GM19438 (cell line): ENCODE data around the gene RAE1.

Source experiments
- ATAC-seq: cut with Tn5 transposase; IDR thresholded peaks from one replicate; pipeline ENCODE4 v1.9.1; 2021; ENCODE audit warnings: low read depth; ENCODE audit not compliant: unreplicated experiment

Gene RAE1

DNA sequence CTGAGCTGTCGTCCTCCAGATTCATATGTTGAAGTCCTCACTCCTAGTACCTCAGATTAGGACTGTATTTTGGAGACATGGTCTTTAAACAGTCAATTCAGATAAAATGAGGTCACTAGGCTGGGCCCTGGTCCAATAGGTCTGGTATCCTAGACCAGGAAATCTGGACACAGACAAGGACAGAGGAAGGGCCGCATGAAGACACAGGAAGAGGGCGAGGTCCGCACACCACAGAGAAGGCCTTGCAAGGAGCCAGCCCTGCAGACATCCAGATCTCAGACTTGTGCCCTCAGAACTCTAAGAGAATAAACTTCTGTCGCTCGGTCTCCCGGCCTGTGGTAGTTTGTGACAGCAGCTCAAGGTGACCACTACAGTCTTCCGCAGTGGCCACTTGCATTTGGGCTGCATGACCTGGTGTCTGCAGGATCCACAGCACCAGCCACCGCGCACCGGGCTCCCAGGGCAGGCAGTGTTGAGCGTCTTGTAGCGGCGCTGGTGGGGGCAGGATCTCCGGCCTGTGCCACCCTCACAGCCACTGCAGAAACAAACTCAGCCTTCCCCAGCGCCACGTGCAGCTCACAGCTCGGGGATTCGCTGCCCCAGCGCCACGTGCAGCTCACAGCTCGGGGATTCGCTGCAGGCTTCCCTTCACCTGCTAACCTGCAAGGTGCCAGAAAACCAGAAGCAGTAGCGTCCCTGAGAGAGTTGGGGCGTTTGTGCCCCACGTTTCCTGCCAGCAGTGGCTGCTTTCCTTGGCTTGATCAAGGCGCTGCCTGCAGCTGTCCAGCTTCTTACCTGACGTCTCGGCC is 34.1 kb downstream of the RAE1 start:
- ATAC-seq, result no peak

DNA sequence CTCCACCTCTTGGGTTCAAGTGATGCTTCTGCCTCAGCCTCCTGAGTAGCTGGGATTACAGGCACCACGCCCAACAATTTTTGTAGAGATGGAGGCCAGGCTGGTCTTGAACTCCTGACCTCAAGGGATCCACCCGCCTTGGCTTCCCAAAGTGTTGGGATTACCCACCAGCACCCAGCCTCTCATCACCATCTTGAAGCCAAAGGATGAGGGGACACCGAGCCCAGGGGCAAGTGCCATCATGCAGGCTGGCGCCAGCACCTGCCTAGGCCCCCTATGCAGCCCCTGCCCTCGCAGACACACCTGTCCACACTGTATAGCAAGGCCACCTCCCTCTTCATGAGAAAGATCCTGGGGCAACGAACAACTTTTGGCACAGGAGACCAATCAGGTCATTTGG is 34.9 kb downstream of the RAE1 start:
- ATAC-seq, result no peak

DNA sequence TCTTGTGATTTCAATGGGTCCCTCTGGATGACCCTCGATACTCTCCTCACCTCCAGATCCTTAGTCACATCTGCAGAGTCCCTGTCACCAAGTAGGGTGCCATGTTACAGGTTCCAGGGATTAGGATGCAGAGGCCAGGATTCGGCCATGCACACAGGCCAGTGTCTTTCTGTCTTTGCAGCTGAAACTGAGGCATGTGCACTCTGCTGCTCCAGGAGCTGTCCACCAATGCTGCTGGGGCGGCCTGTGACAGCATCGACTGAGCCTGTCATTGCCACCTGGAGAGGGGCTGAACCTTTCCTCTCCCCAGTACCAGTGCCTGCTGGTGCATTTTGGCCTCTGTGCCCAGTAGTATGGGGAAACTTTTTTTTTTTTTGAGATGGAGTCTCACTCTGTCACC is 35.7 kb downstream of the RAE1 start:
- no peak for ATAC-seq

DNA sequence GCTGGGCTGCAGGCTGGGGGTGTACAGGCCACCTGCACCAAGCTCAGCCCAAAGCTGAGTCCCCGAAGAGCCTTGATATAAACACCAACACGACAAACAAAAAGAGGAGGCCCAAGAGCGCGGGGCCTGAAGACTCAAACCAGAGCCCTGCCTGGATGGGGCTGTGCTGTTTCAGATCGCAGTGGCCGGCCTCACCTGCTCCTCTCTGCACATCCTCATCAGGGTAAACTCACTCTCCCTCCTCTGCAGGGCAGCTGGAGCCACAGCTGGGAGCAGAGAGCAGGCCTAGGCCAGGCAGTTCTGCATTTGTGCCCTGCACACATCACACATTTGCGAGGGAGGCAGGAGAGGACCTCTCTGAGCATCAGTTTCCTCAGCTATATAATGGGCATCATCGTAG is 36.4 kb downstream of the RAE1 start:
- ATAC-seq, result no peak

DNA sequence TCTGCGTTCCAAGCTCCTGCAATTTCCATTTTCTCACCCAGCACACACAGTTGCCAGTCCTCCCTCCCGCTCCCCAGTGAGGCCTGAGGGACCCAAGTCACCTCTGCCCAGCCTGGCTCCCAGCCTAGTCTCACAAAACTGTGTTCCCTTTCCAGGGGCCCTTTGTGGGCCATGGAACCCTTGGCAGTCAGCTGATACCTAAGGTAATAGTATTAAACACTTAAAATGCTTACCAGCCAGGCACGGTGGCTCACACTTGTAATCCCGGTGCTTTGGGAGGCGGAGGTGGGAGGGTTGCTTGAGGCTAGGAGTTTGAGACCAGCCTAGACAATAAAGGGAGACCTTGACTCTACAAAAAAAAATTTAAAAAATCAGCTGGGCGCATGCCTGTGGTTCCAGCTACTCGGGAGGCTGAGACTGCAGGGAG is 36.9 kb downstream of the RAE1 start:
- ATAC-seq, result no peak

DNA sequence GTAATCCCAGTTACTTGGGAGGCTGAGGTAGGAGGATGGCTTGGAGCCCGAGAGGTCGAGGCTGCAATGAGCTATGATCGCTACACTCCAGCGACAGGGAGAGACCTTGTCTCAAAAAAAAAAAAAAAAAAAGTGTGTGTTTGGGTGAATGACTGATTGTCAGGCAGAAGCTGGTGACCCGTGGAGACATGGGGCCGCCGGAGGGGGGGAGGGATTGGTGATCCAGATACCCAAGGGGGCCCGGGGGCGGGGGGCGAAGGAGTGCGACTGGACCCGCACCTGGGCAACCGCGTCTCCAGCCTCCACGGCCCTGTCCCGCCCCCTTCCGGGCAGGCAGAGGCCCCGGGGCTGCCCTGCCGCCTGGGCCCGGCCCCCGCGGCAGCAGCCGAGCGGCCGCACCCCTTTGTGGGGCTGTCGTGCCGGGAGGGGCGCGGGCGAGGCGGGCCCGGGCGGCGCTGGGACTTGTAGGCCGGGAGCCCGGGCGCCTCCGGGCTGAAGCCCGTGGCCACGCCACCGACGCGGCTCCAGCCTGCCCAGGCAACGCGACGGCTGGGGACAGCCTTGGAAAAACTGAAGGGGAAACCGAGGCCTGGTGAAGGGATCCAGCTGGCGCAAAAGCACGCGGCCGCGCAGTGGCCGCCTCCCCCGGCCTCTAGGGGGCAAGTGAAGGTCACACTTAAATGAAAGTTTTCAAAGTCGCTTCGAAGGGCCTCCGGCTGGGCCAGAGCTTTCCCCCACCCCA is 38.1 kb downstream of the RAE1 start:
- ATAC-seq, result no peak

DNA sequence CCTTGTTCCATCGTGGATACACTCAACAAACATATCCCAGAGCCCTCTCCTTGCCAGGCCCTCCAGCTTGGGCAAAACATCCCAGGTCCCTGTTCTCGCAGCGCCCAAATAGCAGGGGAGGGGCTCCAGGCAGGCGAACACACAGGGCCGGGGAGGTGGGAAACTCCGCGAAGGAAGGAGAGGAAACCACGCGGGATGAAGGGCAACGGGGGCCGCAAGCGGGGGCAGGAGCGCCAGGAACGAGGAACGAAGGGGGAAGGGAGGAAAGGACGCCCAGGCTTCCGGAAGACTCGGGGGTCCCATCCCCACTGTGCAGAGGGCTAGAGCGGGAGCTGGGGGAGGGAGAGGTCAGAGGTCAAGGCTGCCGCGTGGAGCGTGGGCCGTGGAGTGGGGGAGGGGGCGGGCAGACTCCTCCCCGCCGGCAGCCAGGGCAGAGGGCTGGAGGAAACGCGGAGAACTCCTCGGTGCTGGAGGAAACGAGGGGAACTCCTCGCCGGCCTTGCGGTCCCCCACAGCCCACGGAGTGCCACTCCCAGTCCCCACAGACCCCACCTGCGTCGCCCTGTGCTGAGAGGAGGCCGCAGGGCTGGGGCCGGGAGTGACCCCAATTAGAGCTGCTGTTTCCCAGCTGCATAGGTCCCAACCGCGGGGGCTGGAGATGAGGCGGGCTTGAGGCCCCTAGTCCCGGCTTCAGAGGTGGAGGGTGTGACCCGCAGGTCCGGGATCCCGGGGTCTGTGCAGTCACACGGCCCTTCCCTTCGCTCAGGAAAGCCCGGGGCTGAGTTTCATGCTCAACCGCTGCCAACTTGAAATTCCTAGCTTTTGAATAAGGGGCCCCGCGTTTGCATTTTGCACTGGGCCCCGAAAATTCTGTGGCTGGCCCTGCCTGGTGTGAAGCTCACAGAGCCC is 38.9 kb downstream of the RAE1 start:
- ATAC-seq, result no peak

DNA sequence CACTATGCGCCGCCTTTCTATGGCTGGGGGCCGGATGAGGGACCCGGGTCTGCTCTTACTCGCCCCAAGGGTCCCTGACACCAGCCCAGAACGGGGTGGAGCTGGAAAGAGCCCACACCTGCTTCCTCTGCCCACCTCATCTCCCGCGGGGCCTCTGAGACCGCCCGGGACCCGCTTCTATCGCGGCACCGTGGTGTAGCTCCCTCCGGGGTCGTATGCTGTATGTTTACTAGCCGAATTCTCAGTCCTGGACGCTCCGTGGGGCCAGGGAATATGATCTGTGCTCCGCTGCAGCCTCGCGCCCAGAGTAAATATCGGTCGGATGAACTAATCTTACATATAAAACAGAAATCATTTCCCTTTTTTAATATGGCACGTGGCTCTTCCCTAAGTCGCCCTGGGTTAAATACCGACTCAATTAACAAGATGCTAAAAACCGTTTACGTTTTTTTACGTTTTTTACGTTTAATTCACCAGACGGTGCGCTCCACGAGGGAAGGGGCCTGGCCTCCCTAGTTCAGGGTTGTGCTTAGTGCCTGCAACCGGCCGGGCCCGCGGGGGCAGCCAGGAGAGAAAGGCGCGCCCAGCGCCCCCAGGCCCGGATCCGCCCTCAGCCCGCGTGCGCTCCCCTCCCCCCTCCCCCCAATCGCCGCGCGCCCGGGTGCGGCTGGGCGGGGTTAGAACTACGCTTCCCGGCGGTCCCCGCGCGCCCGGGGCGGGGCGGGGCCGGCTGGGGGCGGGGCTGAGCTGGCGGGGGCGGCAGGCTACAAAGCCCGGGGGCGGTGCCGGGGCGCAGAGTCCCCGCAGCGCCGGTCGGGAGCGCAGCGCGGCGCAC is 39.8 kb downstream of the RAE1 start, which contains the start of gene RBM38:
Gene RBM38 (plus strand): TSS at position 793 of the 835 bp plus-strand sequence. CDS start 186 bp downstream, outside the sequence.
- ATAC-seq, result peak; percentile 41

DNA sequence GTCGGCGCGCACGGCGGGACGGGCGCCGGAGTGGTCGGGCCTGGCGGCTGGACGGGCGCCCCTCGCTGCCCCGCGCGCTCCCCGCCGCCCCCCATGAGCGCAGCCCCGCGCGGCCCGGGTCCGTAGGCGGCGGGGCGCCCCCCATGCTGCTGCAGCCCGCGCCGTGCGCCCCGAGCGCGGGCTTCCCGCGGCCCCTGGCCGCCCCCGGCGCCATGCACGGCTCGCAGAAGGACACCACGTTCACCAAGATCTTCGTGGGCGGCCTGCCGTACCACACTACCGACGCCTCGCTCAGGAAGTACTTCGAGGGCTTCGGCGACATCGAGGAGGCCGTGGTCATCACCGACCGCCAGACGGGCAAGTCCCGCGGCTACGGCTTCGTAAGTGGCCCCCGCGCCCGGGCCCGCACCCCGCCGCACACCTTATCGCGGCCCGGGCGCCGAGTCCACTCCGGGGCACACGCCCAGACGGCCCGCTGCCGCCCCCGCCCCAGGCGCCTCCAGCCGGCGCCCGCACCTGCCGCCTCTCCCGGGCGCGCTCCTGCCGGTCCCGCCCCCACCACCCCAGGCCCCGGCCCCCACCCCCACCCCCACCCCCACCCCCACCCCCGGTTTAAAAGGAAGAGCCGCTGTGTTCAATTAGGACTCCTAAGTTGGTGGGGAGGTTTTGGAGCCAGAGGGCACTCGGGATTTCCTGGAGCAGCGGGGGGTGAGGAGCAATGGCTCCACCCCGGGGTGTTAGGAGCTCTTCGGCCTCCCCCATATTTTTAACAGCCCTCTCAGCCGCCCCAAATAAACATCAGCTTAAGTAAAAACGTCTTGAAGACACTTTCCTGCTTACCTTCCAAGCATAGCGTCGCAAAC is 40.6 kb downstream of the RAE1 start:
- no peak for ATAC-seq

DNA sequence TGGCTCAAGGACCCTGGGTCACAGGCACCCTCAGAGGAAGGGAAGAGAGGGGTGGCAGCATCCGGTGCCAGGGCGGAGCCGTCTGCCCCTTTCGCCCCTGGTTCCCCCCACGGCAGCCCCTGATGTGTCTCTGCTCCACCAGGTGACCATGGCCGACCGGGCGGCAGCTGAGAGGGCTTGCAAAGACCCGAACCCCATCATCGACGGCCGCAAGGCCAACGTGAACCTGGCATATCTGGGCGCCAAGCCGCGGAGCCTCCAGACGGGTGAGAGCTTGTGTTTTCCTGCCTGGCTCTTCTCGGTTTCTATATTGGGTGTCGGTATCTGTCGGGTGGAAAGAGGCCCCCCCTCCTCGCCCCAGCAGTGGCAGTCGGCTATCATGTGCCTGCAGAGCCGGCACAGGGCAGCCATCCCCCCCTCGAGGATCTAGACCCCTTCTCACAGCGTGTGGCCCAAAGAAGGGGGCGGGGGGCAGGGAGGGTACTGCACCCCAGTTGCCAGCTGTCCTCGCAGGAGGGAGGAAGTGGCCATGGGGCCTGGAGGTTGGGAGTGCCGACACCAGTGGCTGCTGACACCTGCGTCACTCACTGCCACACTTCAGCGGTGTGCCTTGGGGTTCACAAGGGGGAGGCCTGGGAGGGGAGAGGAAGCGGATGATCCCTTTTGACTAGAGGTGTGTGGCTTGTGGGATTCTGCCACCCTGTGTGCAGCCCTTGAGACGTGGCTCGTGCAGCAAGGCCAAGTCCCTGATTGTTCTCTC is 41.6 kb downstream of the RAE1 start:
- ATAC-seq, result no peak

DNA sequence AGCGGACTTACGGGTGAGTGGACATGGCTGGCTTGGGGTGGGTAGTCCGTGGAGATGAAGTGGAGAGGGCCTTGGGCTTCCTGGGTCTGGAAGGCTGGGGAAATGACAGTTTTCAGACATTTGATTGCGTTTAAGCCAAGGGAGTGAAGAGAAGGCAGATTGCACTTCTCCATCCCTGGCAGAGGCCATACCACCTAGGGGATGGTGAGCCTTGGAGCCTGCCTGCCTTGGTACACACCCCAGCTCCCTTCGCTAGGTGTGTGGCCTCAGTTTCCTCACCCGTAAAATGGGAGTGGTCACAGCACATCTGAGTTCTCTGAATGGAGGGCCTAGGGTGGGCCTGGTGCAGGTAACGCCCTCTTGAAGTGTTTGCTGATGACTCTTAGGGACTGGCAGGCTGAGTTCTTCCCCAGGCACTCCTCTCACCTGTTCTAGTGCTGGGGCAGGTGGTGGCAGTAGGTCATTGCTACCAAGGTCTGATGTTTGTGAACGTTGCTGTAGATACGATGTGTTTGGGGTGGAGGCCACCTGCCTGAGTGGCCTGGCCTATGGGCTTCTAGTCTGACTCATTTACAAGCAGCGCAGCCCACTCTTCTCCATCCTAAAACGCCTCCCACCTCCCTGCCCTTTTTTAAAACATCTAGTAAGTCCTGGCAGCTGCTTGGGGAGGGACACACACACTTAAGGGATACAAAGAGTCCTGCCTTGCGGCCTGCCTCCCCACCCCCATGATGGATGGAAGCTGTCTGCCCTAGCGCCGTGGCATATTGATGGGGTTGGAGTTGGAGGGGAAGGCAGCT is 42.5 kb downstream of the RAE1 start:
- ATAC-seq, result no peak

DNA sequence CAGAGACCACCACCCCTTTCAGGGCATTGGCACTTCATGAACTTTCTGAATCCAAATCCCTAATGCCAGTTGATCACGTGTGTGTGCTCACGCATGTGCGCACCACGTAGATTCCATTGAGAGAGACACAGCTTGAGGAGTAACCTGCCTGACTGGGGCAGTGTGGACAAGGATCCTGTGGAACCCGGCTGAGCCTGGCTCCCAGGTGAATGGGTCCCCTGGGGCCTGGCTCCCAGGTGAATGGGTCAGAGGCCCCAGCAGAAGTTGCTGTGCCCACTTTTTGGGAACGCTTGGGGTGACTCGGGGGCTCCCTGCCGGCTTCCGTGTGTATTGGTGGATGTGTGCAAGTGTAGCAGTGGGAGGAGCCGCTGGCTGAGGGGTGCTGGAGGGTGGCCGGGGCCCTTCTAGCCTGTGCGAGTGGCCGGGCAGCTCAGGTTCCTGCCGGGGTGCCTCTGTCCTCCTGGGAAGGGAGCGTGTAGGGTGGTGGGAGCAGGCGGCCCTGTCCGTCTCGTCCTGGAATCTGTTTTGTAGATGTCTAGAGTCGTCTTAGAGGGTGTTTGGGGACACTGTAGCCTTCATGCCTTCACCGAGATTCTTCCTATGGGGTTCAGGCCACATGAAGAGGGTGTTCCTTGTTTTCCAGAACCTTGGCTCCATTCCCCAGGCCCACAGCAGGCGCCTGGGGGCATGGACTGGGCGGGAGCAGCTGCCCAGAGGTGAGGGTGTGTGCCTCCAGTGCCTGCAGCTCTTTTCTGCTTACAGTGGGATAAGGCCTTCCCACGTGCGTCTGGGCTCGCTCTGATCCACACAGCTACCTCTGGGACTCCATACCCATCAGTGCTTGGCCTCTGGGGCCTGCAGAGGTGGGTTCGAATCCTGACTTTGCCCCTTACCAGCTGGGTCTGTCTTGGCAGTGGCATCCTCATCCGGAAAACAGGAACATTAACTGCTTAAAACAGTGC is 43.3 kb downstream of the RAE1 start:
- ATAC-seq, result no peak

DNA sequence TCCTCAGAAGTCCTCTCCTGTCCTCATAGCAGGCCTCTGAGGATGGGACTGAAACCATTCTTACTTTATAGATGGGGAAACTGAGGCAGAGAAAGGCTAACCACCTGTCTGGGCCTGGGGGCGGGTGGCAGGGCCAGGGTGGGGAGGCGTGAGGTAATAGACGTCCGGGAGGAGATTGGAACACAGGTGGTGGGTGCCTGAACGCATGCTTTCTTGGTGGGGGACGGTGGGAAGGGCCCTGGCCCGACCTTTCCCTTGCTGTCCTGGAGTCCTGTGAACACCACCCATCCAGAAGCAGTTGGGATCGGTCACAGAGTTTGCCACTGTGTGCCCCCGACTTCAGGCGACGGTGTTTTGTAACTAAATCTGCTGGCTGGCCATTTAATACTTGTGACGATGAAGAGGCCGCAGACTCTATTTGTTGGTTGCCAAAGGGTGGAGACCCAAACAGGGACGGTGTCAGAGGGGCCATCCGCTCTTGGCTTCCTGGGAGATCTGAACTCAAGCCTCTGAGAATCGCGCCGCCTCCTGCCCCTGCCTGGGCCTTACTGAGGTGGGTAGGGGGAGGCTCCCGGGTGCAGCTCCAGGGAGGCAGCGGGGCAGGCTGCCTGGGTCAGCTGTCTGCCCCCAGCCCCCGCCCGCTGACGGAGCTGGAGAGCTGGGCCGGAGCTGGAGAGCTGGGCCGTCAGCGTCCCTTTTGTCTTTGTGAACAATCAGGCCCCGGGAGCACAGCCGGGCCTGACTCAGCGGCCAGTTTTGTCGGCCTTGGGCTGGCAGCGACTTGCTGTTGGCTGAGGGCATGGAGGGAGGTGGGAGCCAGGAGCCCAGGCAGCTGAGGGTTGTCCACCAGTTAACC is 44.3 kb downstream of the RAE1 start:
- ATAC-seq, result no peak

DNA sequence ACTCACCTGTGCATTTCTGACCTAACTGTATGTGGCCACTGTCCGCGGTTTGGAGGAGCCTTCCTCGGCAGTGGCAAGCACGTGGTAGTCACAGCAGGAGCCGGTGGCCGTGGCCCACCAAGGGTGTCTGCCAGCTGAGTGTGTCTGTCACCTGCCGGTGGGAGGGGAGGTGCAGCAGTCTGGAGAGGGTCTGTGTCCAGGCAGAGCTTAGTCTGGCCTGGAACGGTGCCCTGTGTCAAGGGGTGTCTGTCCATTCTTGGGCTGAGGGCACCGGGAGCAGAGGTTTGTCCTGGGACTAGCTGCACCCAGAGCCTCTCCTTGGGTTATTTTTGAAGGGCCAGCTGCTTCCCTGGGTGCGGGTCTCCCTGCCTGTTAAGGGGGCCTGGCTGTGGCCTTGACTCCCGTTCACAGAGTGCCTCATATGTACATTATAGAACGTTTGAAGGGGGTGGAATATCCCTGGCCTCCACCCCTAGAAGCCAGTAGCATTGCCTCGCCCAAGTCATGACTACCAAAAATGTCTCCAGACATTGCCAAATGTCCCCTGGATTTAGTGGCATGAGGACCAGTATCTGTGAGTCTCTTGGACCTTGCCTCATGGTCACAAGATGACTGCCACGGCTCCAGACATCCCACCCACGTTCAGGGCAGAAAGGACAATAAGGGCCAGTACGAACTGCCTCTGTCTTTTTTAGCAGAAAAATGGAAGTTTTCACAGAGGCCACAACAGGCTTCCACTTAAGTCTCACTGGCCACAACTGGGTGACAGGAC is 45.3 kb downstream of the RAE1 start:
- ATAC-seq, result no peak
